ENCODE measurements around the gene PARD3B. TPM values are rescaled to one million over a fixed set of nuclear protein-coding genes. Genes with fewer than 3 reads are reported as not detected.

Gene PARD3B
- total and polyA plus RNA-seq, 2 of the 8 experiments (the other 6 are each of a cell fraction or from before 2014, with no cell fraction given) = 1.2 to 5.7 TPM

GRCh38 chr2:205003288-205003687, 458.0 kb downstream of the PARD3B start:
- Histone ChIP-seq H2BK120ac (replicated peaks; ENCODE audit: low read depth, low read length) (no peak overlapping the region), H3K9ac (replicated peaks in 1 of 4; ENCODE audit: extremely low read depth in 1 of 4, low read depth in 3 of 4, low read length in 3 of 4) (no peak overlapping the region), H3K9me3 (ENCODE audit: insufficient read depth in 2 of 2, low read depth in 1 of 2, low read length in 1 of 2) (no peaks in the 10 kb centered on the region), H2BK15ac (ENCODE audit: low read length) (no peak overlapping the region), H4K5ac (ENCODE audit: insufficient read length, low read depth, low read length) (no peak overlapping the region), H4K20me1 (replicated peaks in 1 of 2; ENCODE audit: control insufficient read depth in 1 of 2, insufficient read depth in 2 of 2, low read length in 2 of 2) (no peaks in the 10 kb centered on the region), H3K79me1 (ENCODE audit: low read depth, low read length) (no peaks in the 10 kb centered on the region), H3K4ac (replicated peaks; ENCODE audit: insufficient read length, low read depth, low read length) (no peak overlapping the region), H3K23me2 (ENCODE audit: low read depth, low read length) (no peaks in the 10 kb centered on the region), H4K91ac (replicated peaks; ENCODE audit: insufficient read length, low read length) (no peak overlapping the region), H3K36me3 (ENCODE audit: control insufficient read depth in 2 of 4, insufficient read depth in 4 of 4, low read length in 3 of 4) (no peaks in the 10 kb centered on the region), H4K8ac (ENCODE audit: extremely low read depth, insufficient read depth, low read length) (no peak overlapping the region), H3K56ac (replicated peaks; ENCODE audit: insufficient read length, low read depth, low read length) (no peak overlapping the region), H3K4me2 (ENCODE audit: insufficient read depth in 1 of 2, low read depth in 2 of 2, low read length in 2 of 2) (no peak overlapping the region), H3K23ac (ENCODE audit: insufficient read length) (no peak overlapping the region), H3K27ac (ENCODE audit: low read depth, low read length) (no peak overlapping the region), H3K4me1 (replicated peaks in 1 of 4; ENCODE audit: control insufficient read depth in 3 of 4, insufficient read depth in 4 of 4, low read length in 3 of 4) (no peaks in the 10 kb centered on the region), H3K79me2 (ENCODE audit: control insufficient read depth in 1 of 2, insufficient read depth in 2 of 2, low read length in 2 of 2) (no peaks in the 10 kb centered on the region), H2BK5ac (ENCODE audit: low read depth, low read length) (no peak overlapping the region), H2AFZ (ENCODE audit: low read length) (no peak overlapping the region), H2AK5ac (ENCODE audit: low read depth, low read length) (no peak overlapping the region), H3K14ac (ENCODE audit: insufficient read length) (no peak overlapping the region), H3K27me3 (replicated peaks in 1 of 4; ENCODE audit: control insufficient read depth in 3 of 4, extremely low read depth in 1 of 4, insufficient read depth in 3 of 4, low read length in 3 of 4) (no peaks in the 10 kb centered on the region), H3K4me3 (ENCODE audit: extremely low read depth in 1 of 4, insufficient read depth in 2 of 4, low read depth in 3 of 4, low read length in 4 of 4) (no peak overlapping the region), H2BK12ac (ENCODE audit: low read depth, low read length) (no peak overlapping the region), H2BK20ac (ENCODE audit: low read length) (no peak overlapping the region), H3K18ac (ENCODE audit: extremely low read depth, low read length) (no peak overlapping the region)
- TF ChIP-seq CHD1 (IDR thresholded peaks at IDR 0.05; ENCODE audit: low read depth, low read length) (no peak), RNF2 (IDR thresholded peaks at IDR 0.05; ENCODE audit: borderline replicate concordance, low read depth, low read length, missing control alignments, poor library complexity, severe bottlenecking) (no peak), RAD21 (IDR thresholded peaks at IDR 0.05 in 1 of 2, conservative IDR thresholded peaks at IDR 0.05 in 1 of 2; ENCODE audit: low read depth in 2 of 2, low read length in 2 of 2) (no peak), NANOG (IDR thresholded peaks at IDR 0.05; ENCODE audit: insufficient read depth, low read depth, low read length, poor library complexity, severe bottlenecking) (no peak), CTBP2 (IDR thresholded peaks at IDR 0.05; ENCODE audit: borderline replicate concordance, insufficient read depth, insufficient read length, low read length) (no peak), CEBPB (IDR thresholded peaks at IDR 0.05; ENCODE audit: low read depth, low read length) (no peak), SP2 (IDR thresholded peaks at IDR 0.05; ENCODE audit: low read length) (no peak), TAF1 (IDR thresholded peaks at IDR 0.05; ENCODE audit: low read depth, low read length) (no peak), BCL11A (IDR thresholded peaks at IDR 0.05; ENCODE audit: low read depth in 2 of 2, low read length in 2 of 2) (no peak)
- ChIA-PET CTCF (ENCODE audit: partially characterized antibody) (interaction anchor here (0.8 to 1.0 kb wide), 2 partner anchors 12 to 112 kb away, joined by 3 to 4 read pairs; no protein-coding TSS in a partner anchor), POLR2A (ENCODE audit: partially characterized antibody) (no interaction called here)
- FAIRE-seq (no peak), DNase-seq (ENCODE audit: low read depth in 1 of 2, low spot score in 2 of 2) (no peak)
- WGBS, 2 experiments (ENCODE audit: extremely low coverage in 1 of 2, insufficient coverage in 1 of 2, insufficient read length in 1 of 2, insufficient replicate concordance in 2 of 2, low coverage in 1 of 2, low lambda C conversion rate in 2 of 2, missing lambda C conversion rate in 1 of 2) = 89% methylated on average over 4 of the region's 4 CpGs; no CpG with 5 or more reads in 1 of the 2 experiments

Data from H1 (cell line).